Measurements from ENCODE around the gene TPST2.

DNA sequence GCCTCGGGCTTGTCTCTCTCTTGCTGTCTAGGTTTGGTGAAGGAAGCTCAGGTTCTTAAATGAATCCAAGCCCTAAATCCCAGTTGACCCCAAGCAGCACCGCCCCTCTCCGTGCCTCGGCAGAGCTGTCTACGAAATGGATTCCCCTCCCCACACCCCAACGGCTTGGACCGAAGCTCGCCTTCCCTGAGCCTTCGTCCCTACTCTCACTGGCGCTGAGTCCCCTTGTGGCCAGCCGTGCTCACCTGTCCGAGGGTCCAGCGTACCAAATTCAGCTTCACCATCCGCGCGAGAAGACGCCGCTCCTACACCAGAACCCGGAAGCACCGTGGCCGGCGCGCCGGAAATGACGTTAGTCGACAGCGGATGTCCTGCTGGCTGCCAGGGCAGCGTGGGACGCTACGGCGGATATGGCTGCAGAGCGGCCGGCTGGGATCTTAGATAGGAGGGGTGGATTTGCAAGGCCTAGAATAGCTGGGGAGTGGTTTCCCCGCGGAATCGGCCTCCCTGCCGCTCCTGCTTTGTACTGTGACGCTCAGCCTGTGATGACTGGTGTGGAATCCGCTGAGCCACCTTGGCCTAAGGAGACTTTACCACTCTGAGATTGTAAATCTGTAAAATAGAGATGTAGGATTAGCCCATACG lies 77.7 kb downstream of the TPST2 start, which contains the start of gene TFIP11:
- TF ChIP-seq CTCF (IDR thresholded peaks at IDR 0.05 in 2 of 3, conservative IDR thresholded peaks at IDR 0.05 in 1 of 3; ENCODE audit: borderline replicate concordance in 1 of 3, insufficient read depth in 1 of 3, low read depth in 2 of 3, low read length in 2 of 3) = peak in 2 of 3 experiments; percentile 26 to 32; a peak in 2 of 6 replicates
- no peak for TF ChIP-seq EZH2phosphoT487 (IDR thresholded peaks at IDR 0.05; ENCODE audit: borderline replicate concordance)
- no peak for TF ChIP-seq CEBPB (IDR thresholded peaks at IDR 0.05; ENCODE audit: low read depth)

Measured in HCT116 (cell line).